Adrenal gland (tissue), 12 donors: ENCODE measurements around the gene OPRM1. TPM values are rescaled to one million over a fixed set of nuclear protein-coding genes. Genes with fewer than 3 reads are reported as not detected.

Experiments
- DNase-seq, 7 donors: peaks; one replicate each; pipeline ENCODE4 v3.0.0-alpha.2; 2019 to 2020
- H3K27ac ChIP-seq, 5 donors: fragments of 200-600 bp; sonication (generic) in 4 of 5; 1 replicate in 3 of 5; 2 replicates in 2 of 5; pipeline versions ENCODE4 v1.5.1 to v1.8.0; 2016 to 2020; ENCODE audit warnings: mild to moderate bottlenecking in 1 of 5
- H3K27me3 ChIP-seq: fragments of 200-600 bp; 2 replicates; pipeline ENCODE4 v1.8.0; 2021
- H3K36me3 ChIP-seq, 2 donors: fragments of 200-600 bp; replicated peaks in 1 of 2; 1 replicate in 1 of 2; 2 replicates in 1 of 2; pipeline versions ENCODE4 v1.5.1 to v1.8.0; 2018 to 2022
- H3K4me1 ChIP-seq, 2 donors: fragments of 200-600 bp; replicated peaks in 1 of 2; 1 replicate in 1 of 2; 2 replicates in 1 of 2; pipeline versions ENCODE4 v1.5.1 to v1.8.0; 2018 to 2021
- H3K4me3 ChIP-seq, 4 donors: fragments of 200-600 bp; sonication (generic) in 3 of 4; one replicate each; pipeline ENCODE4 v1.5.1; 2016 to 2018
- H3K9me3 ChIP-seq, 3 donors: fragments of 200-600 bp; sonication (generic) in 1 of 3; replicated peaks in 1 of 3; 1 replicate in 2 of 3; 2 replicates in 1 of 3; pipeline versions ENCODE4 v1.5.1 to v1.8.0; 2016 to 2021
- CTCF ChIP-seq, 6 experiments: fragments of 450-650 bp in 4 of 6; fragments of 200-600 bp in 2 of 6; sonication (generic) in 1 of 6; IDR thresholded peaks; 1 replicate in 5 of 6; 2 replicates in 1 of 6; pipeline versions ENCODE4 v1.5.1 to v1.8.0; 2016 to 2021; ENCODE audit warnings: antibody characterized with exemption in 6 of 6, mild to moderate bottlenecking in 2 of 6, moderate library complexity in 1 of 6
- POLR2A ChIP-seq, 2 donors: fragments of 450-650 bp; IDR thresholded peaks; one replicate each; pipeline ENCODE4 v1.6.1; 2017; ENCODE audit warnings: antibody characterized with exemption in 2 of 2, mild to moderate bottlenecking in 2 of 2, moderate library complexity in 1 of 2
- WGBS, 4 donors: extraction: QIAGEN DNeasy Blood & Tissue Kit in 2 of 4; methylation state at CpG; one replicate each; pipeline versions ENCODE4 v1.1.5 to v1.1.7; 2013 to 2017; 5-methylcytosine and 5-hydroxymethylcytosine counted together
- intact Hi-C, 2 donors: fragments of 100-400 bp; cut with DNase I; formaldehyde crosslinking; loops; one replicate each; pipeline versions ENCODE4 v1.14.1 to v1.15.0; 2022 to 2023
- polyA plus RNA-seq, 3 donors: library from polyadenylated mRNA; stranded (reverse); fragments of 200-250 nt in 2 of 3; fragments of 350-450 nt in 1 of 3; fragmentation: Illumina TruSeq in 1 of 3; extraction: RNeasy Lipid Tissue Mini Kit (QIAGEN cat#74804) in 1 of 3; gene quantifications; one replicate each; pipeline ENCODE4 v1.2.3, GENCODE V29; 2013 to 2014
- total RNA-seq, 9 donors: library from RNA; depleted of rRNA in 4 of 9; stranded (reverse); fragments of >200 nt in 4 of 9; fragments of 120-200 nt in 1 of 9; fragmentation: NEBNext Ultra II Directional in 1 of 9; extraction: Animal tissue kit (Norgen Biotek cat#: 25700) in 1 of 9; gene quantifications; one replicate each; pipeline versions ENCODE4 v1.1.0 to v1.2.4, GENCODE V29; 2013 to 2023
- donor health status: healthy with polysubstance abuse.
- donor health status: Bipolar disorder and iron deficiency.
- donor health status: DM: yes; HTN: yes; CAD: no.
- donor health status: DM: no; HTN: no; CAD: no.
- donor health status: DM: no; HTN: no; CAD: no.
- donor health status: DM: yes; HTN: yes; CAD: no.

OPRM1 gene
- total and polyA plus RNA-seq, 12 donors = 0.19 to 3.5 (median 1.0) TPM; not detected in 4

- TF ChIP-seq CTCF (IDR thresholded peaks at IDR 0.05) (no peak), POLR2A (IDR thresholded peaks at IDR 0.05) (no peak)
- Histone ChIP-seq H3K36me3 (no peaks in the 10 kb centered on the region), H3K4me1 (no peaks in the 10 kb centered on the region), H3K4me3 (no peak overlapping the region), H3K9me3 (no peaks in the 10 kb centered on the region), H3K27ac (no peak overlapping the region), H3K27me3 (no peaks in the 10 kb centered on the region)
- 34 to 51% (median 48%) methylated on average over 5 of the region's 5 CpGs for WGBS, 4 donors
- DNase-seq = peak in 6 of 7 donors; percentile 45 to 75 (median 50)
- intact Hi-C loops = no loop called here
These were observed 125.4 kb downstream of the OPRM1 start for GRCh38 chr6:154164397-154164796.

- Histone ChIP-seq H3K27me3 (no peaks in the 10 kb centered on the region), H3K36me3 (no peaks in the 10 kb centered on the region), H3K9me3 (no peaks in the 10 kb centered on the region), H3K27ac (no peak overlapping the region), H3K4me3 (no peak overlapping the region), H3K4me1 (no peaks in the 10 kb centered on the region)
- TF ChIP-seq CTCF (IDR thresholded peaks at IDR 0.05) = no peak
- no peak for TF ChIP-seq POLR2A (IDR thresholded peaks at IDR 0.05)
- intact Hi-C loops = no loop called here
- DNase-seq = no peak
- WGBS, 4 donors = 45 to 69% (median 66%) methylated on average over 2 of the region's 2 CpGs
These were observed 126.4 kb downstream of the OPRM1 start for GRCh38 chr6:154165478-154165877.

GRCh38 chr6:154166140-154166539, 127.1 kb downstream of the OPRM1 start:
- no peaks in the 10 kb centered on the region for H3K9me3 ChIP-seq
- H3K36me3 ChIP-seq = no peaks in the 10 kb centered on the region
- intact Hi-C loops = no loop called here
- no peaks in the 10 kb centered on the region for H3K27me3 ChIP-seq
- peak in 1 of 7 donors; percentile 20 for DNase-seq
- 78 to 86% (median 79%) methylated on average over 9 of the region's 9 CpGs for WGBS, 4 donors
- no peaks in the 10 kb centered on the region for H3K4me1 ChIP-seq
- peak overlapping the region in 1 of 5 donors; percentile 10 for H3K27ac ChIP-seq
- no peak overlapping the region for H3K4me3 ChIP-seq
- no peak for TF ChIP-seq POLR2A (IDR thresholded peaks at IDR 0.05)
- TF ChIP-seq CTCF (IDR thresholded peaks at IDR 0.05) = no peak

- Histone ChIP-seq H3K27ac (no peak overlapping the region), H3K9me3 (no peaks in the 10 kb centered on the region), H3K4me3 (no peak overlapping the region), H3K27me3 (no peaks in the 10 kb centered on the region), H3K4me1 (no peaks in the 10 kb centered on the region), H3K36me3 (no peaks in the 10 kb centered on the region)
- intact Hi-C loops = no loop called here
- DNase-seq = peak in 1 of 7 donors; percentile 24
- 46 to 54% (median 51%) methylated on average over 2 of the region's 2 CpGs for WGBS, 4 donors
- TF ChIP-seq CTCF (IDR thresholded peaks at IDR 0.05) = no peak
- no peak for TF ChIP-seq POLR2A (IDR thresholded peaks at IDR 0.05)
These were observed 128.1 kb downstream of the OPRM1 start for GRCh38 chr6:154167126-154167525.
